ENCODE measurements around the gene GTF2F2. TPM values are rescaled to one million over a fixed set of nuclear protein-coding genes. Genes with fewer than 3 reads are reported as not detected.

GTF2F2 gene
- total RNA-seq, 1 experiment from 2014 or later = 40.1 TPM

GRCh38 chr13:45143346-45143751 is 23.0 kb downstream of the GTF2F2 start (continued):
- TF ChIP-seq REST (IDR thresholded peaks at IDR 0.05; ENCODE audit: low read depth) (no peak), ZFX (IDR thresholded peaks at IDR 0.05) (no peak), JUND (IDR thresholded peaks at IDR 0.05) (no peak), EZH2 (IDR thresholded peaks at IDR 0.05) (no peak), SIN3A (IDR thresholded peaks at IDR 0.05; ENCODE audit: low read depth) (no peak), CBX3 (IDR thresholded peaks at IDR 0.05; ENCODE audit: low read depth) (no peak), CEBPB (IDR thresholded peaks at IDR 0.05; ENCODE audit: low read depth) (no peak), SRF (IDR thresholded peaks at IDR 0.05; ENCODE audit: low read depth) (no peak), POLR2AphosphoS5 (IDR thresholded peaks at IDR 0.05; ENCODE audit: low read depth, low read length) (no peak)

GRCh38 chr13:45149964-45150363 is 29.7 kb downstream of the GTF2F2 start:
- ChIA-PET RAD21 (ENCODE audit: low non-redundant PET in 1 of 2, low total read pairs in 2 of 2, uncharacterized antibody in 2 of 2, unreplicated experiment in 2 of 2) (interaction anchor here in 1 of 2 experiments (0.7 kb wide), 1 partner anchor 13 kb away, joined by 3 read pairs; no protein-coding TSS in a partner anchor), CTCF (no interaction called here), POLR2A (no interaction called here)
- Histone ChIP-seq H3K27me3 (ENCODE audit: insufficient read depth, low read length) (no peaks in the 10 kb centered on the region), H3K4me1 (ENCODE audit: control insufficient read depth in 1 of 2, insufficient read depth in 2 of 2, low read length in 2 of 2) (peaks cover 0 to 6% of the 10 kb centered on the region in 2 experiments; a peak in 3 of 4 replicates), H3K4me3 (replicated peaks in 1 of 2; ENCODE audit: low read depth in 1 of 2, low read length in 2 of 2) (no peak overlapping the region), H3K9me2 (ENCODE audit: insufficient read depth) (no peaks in the 10 kb centered on the region), H4K20me1 (ENCODE audit: insufficient read depth) (no peaks in the 10 kb centered on the region), H2AFZ (ENCODE audit: low read depth, low read length, poor library complexity, severe bottlenecking) (no peak overlapping the region), H3K9ac (ENCODE audit: low read length) (no peak overlapping the region), H3K27ac (ENCODE audit: low read depth, low read length) (no peak overlapping the region), H3K4me2 (ENCODE audit: low read length) (no peak overlapping the region), H3K36me3 (ENCODE audit: control insufficient read depth in 1 of 2, insufficient read depth in 2 of 2, low read length in 2 of 2) (peaks cover 6 to 14% of the 10 kb centered on the region in 2 experiments; a peak in 2 of 4 replicates), H3K9me3 (ENCODE audit: control insufficient read depth in 1 of 2, insufficient read depth in 1 of 2, low read depth in 1 of 2, low read length in 2 of 2) (no peaks in the 10 kb centered on the region), H3K79me2 (ENCODE audit: insufficient read depth, low read length) (peaks cover 89% of the 10 kb centered on the region)
- DNase-seq (ENCODE audit: low read depth, low spot score) (no peak), ATAC-seq (no peak)
- intact Hi-C loops (cut with micrococcal nuclease) = no loop called here
- no TSS peak for BruUV-seq (replicated peaks)
- TF ChIP-seq TCF7L2 (IDR thresholded peaks at IDR 0.05; ENCODE audit: borderline replicate concordance, extremely low read depth, insufficient read depth, insufficient read length) (no peak), SP1 (IDR thresholded peaks at IDR 0.05; ENCODE audit: low read depth) (no peak), ELF1 (IDR thresholded peaks at IDR 0.05; ENCODE audit: borderline replicate concordance, low read depth) (no peak), POLR2A (IDR thresholded peaks at IDR 0.05; ENCODE audit: borderline replicate concordance, extremely low read depth, insufficient read depth, insufficient read length) (no peak), REST (IDR thresholded peaks at IDR 0.05; ENCODE audit: low read depth) (no peak), RAD21 (IDR thresholded peaks at IDR 0.05; ENCODE audit: low read depth) (no peak), CTCF (IDR thresholded peaks at IDR 0.05 in 2 of 3, conservative IDR thresholded peaks at IDR 0.05 in 1 of 3; ENCODE audit: borderline replicate concordance in 1 of 3, insufficient read depth in 1 of 3, low read depth in 2 of 3, low read length in 2 of 3) (no peak), ZFX (IDR thresholded peaks at IDR 0.05) (no peak)

All from HCT116 (cell line).